ENCODE data around the gene CADPS. TPM values are rescaled to one million over a fixed set of nuclear protein-coding genes. Genes with fewer than 3 reads are reported as not detected.

CADPS gene
- total RNA-seq, 4 donors from 2014 or later: 1.0 to 8.1 (median 2.0) TPM

GRCh38 chr3:62638316-62638715 lies 236.9 kb downstream of the CADPS start:
- DNase-seq (ENCODE audit: extremely low spot score): no peak
- WGBS: 57% methylated on average over 2 of the region's 2 CpGs
- Histone ChIP-seq H3K4me3 (no peak overlapping the region), H3K36me3 (no peaks in the 10 kb centered on the region), H3K27me3 (peaks cover 0 to 3% (median 0%) of the 10 kb centered on the region in 4 donors), H3K9me3 (no peaks in the 10 kb centered on the region), H3K27ac (replicated peaks in 1 of 4) (no peak overlapping the region), H3K4me1 (no peaks in the 10 kb centered on the region)
- intact Hi-C loops (cut with DNase I): no loop called here
- TF ChIP-seq EP300 (IDR thresholded peaks at IDR 0.05) (no peak), POLR2A (IDR thresholded peaks at IDR 0.05; ENCODE audit: low read depth) (no peak), POLR2AphosphoS5 (IDR thresholded peaks at IDR 0.05) (no peak), CTCF (IDR thresholded peaks at IDR 0.05) (no peak)

DNA sequence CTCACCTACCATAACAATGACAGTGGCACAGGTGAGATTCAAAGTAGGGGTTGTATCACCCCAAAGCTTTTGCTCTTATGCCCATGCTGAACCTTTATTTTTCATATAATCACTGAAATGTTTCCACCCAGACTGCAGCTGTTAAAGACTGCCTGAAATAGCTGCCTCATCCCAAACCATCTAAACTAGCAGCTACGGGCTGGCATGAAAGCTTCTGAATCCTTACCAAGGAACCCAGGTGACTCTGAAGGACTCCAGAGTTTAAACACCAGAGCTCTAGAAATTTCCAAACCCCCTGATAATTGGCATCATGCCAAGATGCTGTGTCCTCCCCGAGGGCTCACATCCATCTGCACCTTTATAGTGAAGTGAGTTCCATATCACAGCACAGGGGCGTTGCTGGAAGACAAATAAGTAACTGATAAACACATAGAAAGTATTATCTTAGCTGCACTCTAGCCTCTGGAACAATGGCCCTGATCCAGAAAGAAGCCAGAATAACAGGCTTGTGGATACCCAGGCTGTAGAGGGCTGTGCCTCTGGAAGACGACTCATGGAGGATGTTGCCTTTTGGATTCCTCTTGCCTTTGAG lies 238.9 kb downstream of the CADPS start:
- H3K27ac ChIP-seq (replicated peaks in 1 of 4): no peak overlapping the region
- no peaks in the 10 kb centered on the region for H3K36me3 ChIP-seq
- H3K9me3 ChIP-seq: no peaks in the 10 kb centered on the region
- TF ChIP-seq POLR2AphosphoS5 (IDR thresholded peaks at IDR 0.05): no peak
- TF ChIP-seq CTCF (IDR thresholded peaks at IDR 0.05): no peak
- no peak for TF ChIP-seq POLR2A (IDR thresholded peaks at IDR 0.05; ENCODE audit: low read depth)
- no peak for TF ChIP-seq EP300 (IDR thresholded peaks at IDR 0.05)
- WGBS: 63% methylated on average over 4 of the region's 4 CpGs
- H3K27me3 ChIP-seq: peaks cover 0 to 3% (median 0%) of the 10 kb centered on the region in 4 donors
- no peak overlapping the region for H3K4me3 ChIP-seq
- DNase-seq (ENCODE audit: extremely low spot score): no peak
- intact Hi-C loops (cut with DNase I): no loop called here
- H3K4me1 ChIP-seq: no peaks in the 10 kb centered on the region

- Histone ChIP-seq H3K27me3 (peaks cover 0 to 3% (median 0%) of the 10 kb centered on the region in 4 donors), H3K4me3 (no peak overlapping the region), H3K9me3 (no peaks in the 10 kb centered on the region), H3K36me3 (no peaks in the 10 kb centered on the region), H3K27ac (replicated peaks in 1 of 4) (no peak overlapping the region), H3K4me1 (no peaks in the 10 kb centered on the region)
- 47% methylated on average over 11 of the region's 11 CpGs for WGBS
- DNase-seq (ENCODE audit: extremely low spot score): no peak
- intact Hi-C loops (cut with DNase I): no loop called here
- TF ChIP-seq POLR2AphosphoS5 (IDR thresholded peaks at IDR 0.05) (no peak), CTCF (IDR thresholded peaks at IDR 0.05) (no peak), POLR2A (IDR thresholded peaks at IDR 0.05; ENCODE audit: low read depth) (no peak), EP300 (IDR thresholded peaks at IDR 0.05) (no peak)
Observed at GRCh38 chr3:62632510-62633294, 242.5 kb downstream of the CADPS start.

DNA sequence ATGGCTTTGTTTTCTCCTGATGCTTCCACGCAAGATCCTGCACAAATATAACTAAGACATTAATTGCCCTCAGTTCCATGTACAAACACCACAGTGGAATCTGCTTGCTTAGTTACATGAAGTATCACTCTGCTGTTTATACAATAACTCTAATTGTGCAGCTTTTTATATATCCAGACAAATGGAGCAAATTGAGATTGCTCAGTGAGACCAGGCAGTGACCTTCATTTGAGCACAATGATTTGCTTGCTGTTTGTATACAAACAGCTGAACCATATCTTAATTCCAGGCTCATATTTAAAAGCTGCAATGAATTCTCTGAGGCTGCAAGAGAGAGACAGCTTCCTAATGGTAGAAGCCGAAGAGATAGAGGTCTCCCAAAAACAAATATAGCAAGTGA lies 243.7 kb downstream of the CADPS start:
- H3K36me3 ChIP-seq: no peaks in the 10 kb centered on the region
- no peaks in the 10 kb centered on the region for H3K27me3 ChIP-seq
- no peak for TF ChIP-seq POLR2A (IDR thresholded peaks at IDR 0.05; ENCODE audit: low read depth)
- TF ChIP-seq CTCF (IDR thresholded peaks at IDR 0.05): no peak
- no peak for TF ChIP-seq EP300 (IDR thresholded peaks at IDR 0.05)
- TF ChIP-seq POLR2AphosphoS5 (IDR thresholded peaks at IDR 0.05): no peak
- intact Hi-C loops (cut with DNase I): no loop called here
- no peaks in the 10 kb centered on the region for H3K9me3 ChIP-seq
- no peak for DNase-seq (ENCODE audit: extremely low spot score)
- H3K4me1 ChIP-seq: no peaks in the 10 kb centered on the region
- 69% methylated on average over 2 of the region's 2 CpGs for WGBS
- H3K4me3 ChIP-seq: no peak overlapping the region
- H3K27ac ChIP-seq (replicated peaks in 1 of 4): no peak overlapping the region
